ENCODE data around the gene POU2AF2.

POU2AF2 gene

GRCh38 chr11:111298413-111299100 lies 53.0 kb downstream of the POU2AF2 start, which contains the start of gene POU2AF3:
TSS of gene POU2AF3 (plus strand) at chr11:111298546. CDS start at chr11:111298582, 36 bp downstream.
- peaks cover 67% of the 10 kb centered on the region for H3K27me3 ChIP-seq
- H3K4me3 ChIP-seq (ENCODE audit: low read depth, low read length) = no peak within 1 kb of the TSS
- DNase-seq = no peak
- no peaks in the 10 kb centered on the region for H3K9me3 ChIP-seq
- no peaks in the 10 kb centered on the region for H3K4me1 ChIP-seq
- TF ChIP-seq CTCF (IDR thresholded peaks at IDR 0.05; ENCODE audit: low read depth, low read length) = no peak
- H3K36me3 ChIP-seq = no peaks in the 10 kb centered on the region

- H3K27me3 ChIP-seq = peaks cover 74% of the 10 kb centered on the region
Measured at GRCh38 chr11:111299101-111300026, 53.8 kb downstream of the POU2AF2 start.

GRCh38 chr11:111300569-111300968 lies 55.0 kb downstream of the POU2AF2 start:
- TF ChIP-seq CTCF (IDR thresholded peaks at IDR 0.05; ENCODE audit: low read depth, low read length) = no peak
- Histone ChIP-seq H3K4me3 (ENCODE audit: low read depth, low read length) (no peak overlapping the region), H3K27me3 (peaks cover 86% of the 10 kb centered on the region), H3K9me3 (no peaks in the 10 kb centered on the region), H3K4me1 (no peaks in the 10 kb centered on the region), H3K36me3 (no peaks in the 10 kb centered on the region)
- no peak for DNase-seq

More at GRCh38 chr11:111299101-111300026, 53.8 kb downstream of the POU2AF2 start:
- no peaks in the 10 kb centered on the region for H3K36me3 ChIP-seq
- no peaks in the 10 kb centered on the region for H3K4me1 ChIP-seq
- H3K9me3 ChIP-seq = no peaks in the 10 kb centered on the region
- no peak overlapping the region for H3K4me3 ChIP-seq (ENCODE audit: low read depth, low read length)
- DNase-seq = no peak
- TF ChIP-seq CTCF (IDR thresholded peaks at IDR 0.05; ENCODE audit: low read depth, low read length) = no peak

- Histone ChIP-seq H3K36me3 (no peaks in the 10 kb centered on the region), H3K9me3 (no peaks in the 10 kb centered on the region), H3K27me3 (peaks cover 93% of the 10 kb centered on the region), H3K4me3 (ENCODE audit: low read depth, low read length) (no peak overlapping the region), H3K4me1 (no peaks in the 10 kb centered on the region)
- no peak for DNase-seq
- TF ChIP-seq CTCF (IDR thresholded peaks at IDR 0.05; ENCODE audit: low read depth, low read length) = no peak
Measured at GRCh38 chr11:111301004-111301841, 55.7 kb downstream of the POU2AF2 start.

GRCh38 chr11:111301842-111302118 lies 56.3 kb downstream of the POU2AF2 start:
- no peak overlapping the region for H3K4me3 ChIP-seq (ENCODE audit: low read depth, low read length)
- DNase-seq = no peak
- peaks cover 95% of the 10 kb centered on the region for H3K27me3 ChIP-seq
- H3K36me3 ChIP-seq = no peaks in the 10 kb centered on the region
- no peaks in the 10 kb centered on the region for H3K4me1 ChIP-seq
- TF ChIP-seq CTCF (IDR thresholded peaks at IDR 0.05; ENCODE audit: low read depth, low read length) = no peak
- no peaks in the 10 kb centered on the region for H3K9me3 ChIP-seq

Data from BE2C (cell line).